Hepatocyte (in vitro differentiated cells): ENCODE data around the gene DIRAS3. TPM values are rescaled to one million over a fixed set of nuclear protein-coding genes. Genes with fewer than 3 reads are reported as not detected.

Experiments used
- DNase-seq: peaks from one replicate; pipeline ENCODE4 v3.0.0-alpha.2; 2016; ENCODE audit warnings: low spot score
- H2AFZ ChIP-seq: fragments of 200-600 bp; sonication (generic); 2 replicates; pipeline ENCODE4 v1.6.0; 2016; ENCODE audit warnings: antibody characterized with exemption, mild to moderate bottlenecking
- H3K27ac ChIP-seq: fragments of 200-600 bp; sonication (generic); 2 replicates; pipeline ENCODE4 v1.5.1; 2016; ENCODE audit warnings: mild to moderate bottlenecking
- H3K27me3 ChIP-seq: fragments of 200-600 bp; sonication (generic); 2 replicates; pipeline ENCODE4 v1.6.1; 2016
- H3K36me3 ChIP-seq: fragments of 200-600 bp; sonication (generic); replicated peaks from 2 replicates; pipeline ENCODE4 v1.5.1; 2016; ENCODE audit warnings: low read depth; ENCODE audit not compliant: insufficient read depth
- H3K4me1 ChIP-seq: fragments of 200-600 bp; sonication (generic); 2 replicates; pipeline ENCODE4 v1.5.1; 2016; ENCODE audit warnings: mild to moderate bottlenecking, moderate library complexity; ENCODE audit not compliant: insufficient read depth
- H3K4me2 ChIP-seq: fragments of 200-600 bp; sonication (generic); 2 replicates; pipeline ENCODE4 v1.6.0; 2016
- H3K4me3 ChIP-seq: fragments of 200-600 bp; sonication (generic); 2 replicates; pipeline ENCODE4 v1.5.1; 2016; ENCODE audit warnings: mild to moderate bottlenecking
- H3K79me2 ChIP-seq: fragments of 200-600 bp; sonication (generic); 2 replicates; pipeline ENCODE4 v1.6.0; 2017; ENCODE audit warnings: mild to moderate bottlenecking
- H3K9me2 ChIP-seq: fragments of 200-600 bp; sonication (generic); replicated peaks from 2 replicates; pipeline ENCODE4 v1.6.0; 2017; ENCODE audit warnings: mild to moderate bottlenecking; ENCODE audit not compliant: insufficient read depth
- H3K9me3 ChIP-seq: fragments of 200-600 bp; sonication (generic); 2 replicates; pipeline ENCODE4 v1.5.1; 2016; ENCODE audit warnings: low read depth, mild to moderate bottlenecking
- H4K20me1 ChIP-seq: fragments of 200-600 bp; sonication (generic); 2 replicates; pipeline ENCODE4 v1.6.0; 2016; ENCODE audit warnings: mild to moderate bottlenecking; ENCODE audit not compliant: insufficient read depth, poor library complexity, severe bottlenecking
- EZH2 ChIP-seq: fragments of 200-600 bp; sonication (generic); IDR thresholded peaks from 2 replicates; pipeline ENCODE4 v1.6.1; 2016; ENCODE audit warnings: antibody characterized with exemption, mild to moderate bottlenecking, borderline replicate concordance
- EZH2phosphoT487 ChIP-seq: fragments of 200-600 bp; sonication (generic); IDR thresholded peaks from one replicate; pipeline ENCODE4 v1.6.1; 2018; ENCODE audit warnings: antibody characterized with exemption, mild to moderate bottlenecking, low read depth, moderate library complexity; ENCODE audit not compliant: unreplicated experiment, severe bottlenecking
- WGBS: methylation state at CpG from one replicate; pipeline ENCODE4 v1.1.6; 2016; ENCODE audit warnings: low lambda C conversion rate; ENCODE audit errors: missing lambda C conversion rate; 5-methylcytosine and 5-hydroxymethylcytosine counted together
- polyA plus RNA-seq: library from polyadenylated mRNA; unstranded; fragments of >200 nt; fragmentation: Nextera tagmentation; extraction: Ambion mirVana; gene quantifications from 2 replicates; pipeline ENCODE4 v1.2.1, GENCODE V29; 2016
- total RNA-seq: library from RNA; depleted of rRNA; stranded (reverse); fragments of >200 nt; gene quantifications from 2 replicates; pipeline ENCODE4 v1.2.3, GENCODE V29; 2014
- TF ChIP-seq, protein P1 (sequence below): fragments of 200-600 bp; sonication (generic); IDR thresholded peaks from 2 replicates; pipeline ENCODE4 v1.5.1; 2016; ENCODE audit warnings: antibody characterized with exemption, mild to moderate bottlenecking; ENCODE audit not compliant: poor library complexity

Gene DIRAS3
- total and polyA plus RNA-seq, 2 experiments from 2014 or later = 1.9 to 2.0 TPM

DNA sequence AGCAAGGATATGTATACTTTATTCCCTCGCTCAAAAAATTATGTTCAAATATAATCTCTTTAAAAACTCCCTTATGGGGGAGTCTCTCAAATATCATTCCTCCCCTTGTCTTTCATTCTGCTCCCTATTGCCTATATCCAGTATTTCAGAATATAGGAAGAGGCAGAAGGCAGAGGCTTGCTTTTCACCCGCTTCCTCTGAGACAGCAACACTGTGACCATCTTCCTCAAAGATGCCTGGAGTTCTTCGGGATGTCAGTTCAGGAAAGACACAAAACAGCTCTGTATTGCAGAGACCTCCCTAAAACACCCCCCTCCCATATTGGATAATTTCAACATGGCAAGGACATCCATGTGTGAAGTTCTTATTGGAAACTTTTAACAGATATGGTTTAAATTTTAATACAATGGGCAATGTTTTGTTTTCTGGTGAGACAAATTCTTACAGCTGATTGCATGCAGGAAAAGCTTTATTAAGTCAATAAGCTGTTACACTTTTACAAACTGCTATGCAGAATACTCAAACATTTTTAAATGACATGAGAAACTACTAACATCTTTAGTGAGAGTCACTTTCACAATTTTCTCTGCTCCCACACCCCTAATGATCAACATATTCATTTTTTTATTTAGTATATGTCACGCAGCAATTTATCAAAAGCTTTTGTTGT is 4.8 kb downstream of the DIRAS3 start:
- WGBS = 83% methylated on average over 4 of the region's 4 CpGs
- H4K20me1 ChIP-seq = no peaks in the 10 kb centered on the region
- TF ChIP-seq EZH2phosphoT487 (no peak), EZH2 (no peak)
- TF ChIP-seq, protein P1, sequence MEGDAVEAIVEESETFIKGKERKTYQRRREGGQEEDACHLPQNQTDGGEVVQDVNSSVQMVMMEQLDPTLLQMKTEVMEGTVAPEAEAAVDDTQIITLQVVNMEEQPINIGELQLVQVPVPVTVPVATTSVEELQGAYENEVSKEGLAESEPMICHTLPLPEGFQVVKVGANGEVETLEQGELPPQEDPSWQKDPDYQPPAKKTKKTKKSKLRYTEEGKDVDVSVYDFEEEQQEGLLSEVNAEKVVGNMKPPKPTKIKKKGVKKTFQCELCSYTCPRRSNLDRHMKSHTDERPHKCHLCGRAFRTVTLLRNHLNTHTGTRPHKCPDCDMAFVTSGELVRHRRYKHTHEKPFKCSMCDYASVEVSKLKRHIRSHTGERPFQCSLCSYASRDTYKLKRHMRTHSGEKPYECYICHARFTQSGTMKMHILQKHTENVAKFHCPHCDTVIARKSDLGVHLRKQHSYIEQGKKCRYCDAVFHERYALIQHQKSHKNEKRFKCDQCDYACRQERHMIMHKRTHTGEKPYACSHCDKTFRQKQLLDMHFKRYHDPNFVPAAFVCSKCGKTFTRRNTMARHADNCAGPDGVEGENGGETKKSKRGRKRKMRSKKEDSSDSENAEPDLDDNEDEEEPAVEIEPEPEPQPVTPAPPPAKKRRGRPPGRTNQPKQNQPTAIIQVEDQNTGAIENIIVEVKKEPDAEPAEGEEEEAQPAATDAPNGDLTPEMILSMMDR = no peak
- no peaks in the 10 kb centered on the region for H3K36me3 ChIP-seq
- H3K27ac ChIP-seq = no peak overlapping the region
- no peaks in the 10 kb centered on the region for H3K27me3 ChIP-seq
- no peaks in the 10 kb centered on the region for H3K9me2 ChIP-seq
- H3K4me1 ChIP-seq = no peaks in the 10 kb centered on the region
- no peaks in the 10 kb centered on the region for H3K9me3 ChIP-seq
- no peak for DNase-seq
- no peak overlapping the region for H2AFZ ChIP-seq
- H3K4me2 ChIP-seq = no peak overlapping the region
- H3K79me2 ChIP-seq = no peaks in the 10 kb centered on the region
- H3K4me3 ChIP-seq = no peak overlapping the region

DNA sequence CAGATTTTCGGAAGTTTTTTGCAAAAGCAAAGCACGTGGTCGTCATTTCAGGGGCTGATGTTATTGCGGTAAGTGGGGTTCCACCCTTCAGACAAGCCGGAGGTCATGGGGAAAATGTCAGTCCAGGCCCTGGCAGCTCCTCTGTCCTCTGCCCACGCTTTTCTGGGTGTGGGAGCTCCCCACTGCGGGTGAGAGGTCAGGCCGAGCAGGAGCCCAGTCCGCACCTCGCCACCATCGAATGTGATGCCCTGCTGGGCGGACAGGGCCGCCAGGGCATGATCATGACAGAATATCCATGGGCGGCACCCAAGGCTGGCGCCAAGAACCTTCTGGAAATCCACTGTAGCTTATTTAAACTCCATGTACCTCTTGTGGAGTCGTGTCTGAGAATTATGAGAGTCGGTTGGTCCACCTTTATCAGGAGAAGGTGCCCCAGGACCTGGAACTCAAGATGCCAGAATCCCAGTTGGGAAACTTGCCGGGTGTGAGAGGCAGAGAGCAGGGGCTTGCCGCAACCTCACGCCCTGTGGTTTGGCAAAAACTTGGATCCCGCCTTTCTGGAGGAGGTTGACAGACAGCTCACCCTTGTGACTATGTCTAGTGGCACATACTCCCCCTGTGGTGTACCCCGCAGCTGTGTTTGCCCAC is 6.9 kb downstream of the DIRAS3 start:
- DNase-seq = no peak
- 97% methylated on average over 22 of the region's 22 CpGs for WGBS
- H2AFZ ChIP-seq = no peak overlapping the region

DNA sequence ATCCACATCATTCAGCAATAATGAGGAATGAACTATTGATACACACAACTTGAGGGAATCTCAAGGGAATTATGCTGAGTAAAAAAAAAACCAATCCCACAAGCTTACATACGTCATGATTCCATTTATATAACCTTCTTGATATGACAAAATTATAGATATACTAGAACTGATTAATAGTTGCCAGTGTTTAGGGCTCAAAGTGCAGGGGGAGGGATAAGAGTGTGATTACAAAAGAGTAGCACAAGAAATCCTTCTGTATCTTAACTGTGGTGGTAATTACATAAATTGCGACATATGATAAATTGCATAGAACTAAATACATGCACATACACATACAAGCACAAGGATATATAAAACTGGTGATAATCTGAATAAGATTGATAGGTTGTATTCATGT is 13.5 kb downstream of the DIRAS3 start:
- TF ChIP-seq, protein P1 = no peak
- TF ChIP-seq EZH2phosphoT487 (no peak), EZH2 (no peak)
- Histone ChIP-seq H3K9me2 (no peaks in the 10 kb centered on the region), H3K79me2 (no peaks in the 10 kb centered on the region), H2AFZ (no peak overlapping the region), H3K9me3 (no peaks in the 10 kb centered on the region), H3K27me3 (no peaks in the 10 kb centered on the region), H3K27ac (no peak overlapping the region), H3K4me1 (peaks cover 4% of the 10 kb centered on the region), H3K4me3 (no peak overlapping the region), H3K36me3 (no peaks in the 10 kb centered on the region), H4K20me1 (no peaks in the 10 kb centered on the region), H3K4me2 (no peak overlapping the region)
- WGBS = 85% methylated on average over 2 of the region's 2 CpGs
- DNase-seq = no peak

More for the DNA sequence above, 6.9 kb downstream of the DIRAS3 start:
- Histone ChIP-seq H3K27ac (no peak overlapping the region), H3K79me2 (no peaks in the 10 kb centered on the region), H4K20me1 (no peaks in the 10 kb centered on the region), H3K27me3 (no peaks in the 10 kb centered on the region), H3K4me2 (no peak overlapping the region), H3K4me1 (no peaks in the 10 kb centered on the region), H3K9me2 (no peaks in the 10 kb centered on the region), H3K36me3 (no peaks in the 10 kb centered on the region), H3K4me3 (no peak overlapping the region), H3K9me3 (no peaks in the 10 kb centered on the region)
- TF ChIP-seq, protein P1 = no peak
- TF ChIP-seq EZH2 (no peak), EZH2phosphoT487 (no peak)
